Stimulated activated CD4-positive, alpha-beta T cell treated with anti-CD3 and anti-CD28 coated beads, Interleukin-4, amount 100 ng/mL, for 24 hours (primary cell): ENCODE measurements around the gene MAP2K6.
"Not testable (repeated sequence)": the region's sequence is repeated elsewhere in the genome, so short reads cannot be mapped to it uniquely, and the experiment has no call there.

Experiments
- DNase-seq: peaks from one replicate; pipeline ENCODE4 v3.0.0-alpha.2; 2020

Gene MAP2K6

DNA sequence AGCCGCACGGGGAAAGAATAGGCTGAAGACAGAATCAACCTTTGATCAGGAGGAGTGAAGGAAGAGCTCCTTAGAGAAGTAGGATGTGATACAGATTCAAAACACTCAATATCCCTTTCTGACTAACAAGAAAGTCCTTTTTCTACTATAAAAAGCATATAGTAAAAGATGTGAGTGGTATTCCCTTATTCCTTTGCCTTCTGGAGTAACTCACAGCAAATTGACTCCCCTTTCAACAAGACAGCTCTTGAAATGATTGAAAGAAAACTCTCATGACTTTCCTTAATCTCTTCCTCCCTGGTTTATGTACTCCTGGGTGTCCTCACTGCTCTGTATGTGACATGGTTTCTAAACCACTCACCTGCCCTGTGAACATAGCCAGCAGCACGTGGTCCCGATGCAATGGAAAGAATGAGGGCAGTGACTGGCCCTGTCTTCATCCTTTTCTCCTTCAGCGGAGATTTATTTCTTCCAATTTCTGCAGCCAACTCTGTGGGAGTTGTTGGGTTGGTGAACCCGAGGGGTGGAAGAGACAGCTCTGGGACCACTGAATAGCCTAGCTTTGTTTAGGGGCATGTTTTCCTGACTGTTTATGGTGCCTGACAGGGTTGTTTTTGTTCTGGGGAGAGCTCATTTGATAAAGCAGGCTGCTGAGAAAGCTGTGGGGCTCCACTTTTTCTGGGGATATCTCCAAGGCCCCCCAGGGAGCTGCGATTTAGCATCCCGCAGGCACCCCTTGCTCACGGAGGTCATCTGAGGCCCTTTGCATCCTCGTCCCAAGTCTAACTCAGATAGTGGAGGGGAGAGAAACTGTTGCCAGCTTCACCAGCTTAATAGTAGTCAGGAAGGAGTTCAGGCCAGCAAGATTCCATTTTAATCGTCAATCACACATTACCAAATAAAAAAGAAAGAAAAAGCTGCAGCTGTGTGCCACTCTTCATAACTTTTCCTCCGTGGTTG, 46.7 kb downstream of the MAP2K6 start:
- no peak for DNase-seq

- DNase-seq: no peak
Observed at GRCh38 chr17:69461951-69462369, 47.5 kb downstream of the MAP2K6 start.

DNA sequence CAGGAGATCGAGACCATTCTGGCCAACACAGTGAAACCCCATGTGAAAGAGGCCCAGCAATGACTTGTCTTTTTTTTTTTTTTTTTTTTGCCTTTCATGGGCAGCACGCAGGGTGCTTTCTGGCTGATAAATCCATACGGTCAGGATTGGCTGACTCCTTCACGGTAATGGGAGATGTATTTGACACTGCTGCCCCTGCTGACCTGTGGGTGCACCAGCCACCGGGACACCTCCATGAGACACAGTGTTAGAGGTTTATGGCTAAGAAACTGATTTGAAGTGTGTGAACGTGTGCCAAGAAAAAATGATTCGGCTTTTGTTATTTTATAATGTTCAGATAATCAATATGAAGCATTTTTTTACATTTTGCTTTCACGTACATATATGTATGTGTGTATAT, 48.4 kb downstream of the MAP2K6 start:
- DNase-seq: no peak

GRCh38 chr17:69466451-69466850, 52.0 kb downstream of the MAP2K6 start:
- no peak for DNase-seq

DNA sequence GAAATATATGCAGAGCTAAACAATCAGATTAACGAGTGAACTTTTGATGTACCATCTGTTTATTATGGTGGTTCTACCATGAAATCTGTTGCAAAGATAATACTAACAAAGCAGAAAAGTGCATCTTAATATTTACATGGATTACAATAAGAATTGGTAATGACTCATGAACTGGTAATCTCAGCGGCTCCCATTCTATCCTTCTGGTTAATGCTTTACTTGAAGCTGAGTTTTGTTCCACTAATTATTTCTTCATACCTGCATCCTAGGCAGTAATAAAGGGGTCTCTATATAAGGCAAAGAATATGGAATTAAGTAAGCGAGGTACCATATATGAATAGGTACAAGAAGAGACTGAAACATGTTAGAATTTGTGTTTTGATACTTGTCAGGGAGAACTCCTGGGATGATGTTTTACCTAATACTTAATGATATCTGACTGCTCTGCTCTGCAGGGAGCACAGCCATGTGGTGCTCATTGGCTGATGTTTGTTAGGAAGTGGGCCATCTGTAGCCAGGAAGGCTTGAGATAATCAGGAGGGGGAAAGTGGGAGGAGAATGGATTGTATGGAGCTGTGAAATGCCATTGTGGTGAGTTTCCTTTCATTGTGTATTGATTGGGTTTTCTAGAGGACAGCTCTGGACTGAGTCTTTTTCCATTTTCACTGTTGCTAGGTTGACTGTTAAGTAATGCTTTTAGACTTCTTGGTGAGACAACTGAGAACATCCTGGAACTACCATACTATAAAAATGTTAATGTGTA, 52.6 kb downstream of the MAP2K6 start:
- no peak for DNase-seq

- no peak for DNase-seq
Observed at GRCh38 chr17:69468207-69468606, 53.7 kb downstream of the MAP2K6 start.

- DNase-seq: no peak
Observed at GRCh38 chr17:69470702-69471101, 56.2 kb downstream of the MAP2K6 start.

DNA sequence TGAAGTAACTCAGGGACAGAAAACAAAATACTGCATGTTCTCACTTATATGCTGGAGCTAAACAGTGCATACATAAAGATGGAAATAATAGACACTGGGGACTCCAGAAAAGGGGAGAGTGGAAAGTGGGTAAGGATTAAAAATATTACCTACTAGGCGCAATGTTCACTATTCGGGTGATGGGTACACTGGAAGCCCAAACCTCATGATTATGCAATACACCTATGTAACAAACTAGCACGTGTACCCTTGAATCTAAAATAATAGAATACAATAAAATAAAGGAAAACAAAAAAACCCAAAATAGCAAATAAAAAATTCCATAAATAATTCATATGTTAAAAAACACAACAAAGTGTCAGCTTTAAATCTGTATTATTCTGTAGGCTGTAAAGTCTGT, 56.9 kb downstream of the MAP2K6 start:
- DNase-seq: no peak

GRCh38 chr17:69473841-69474831, 59.6 kb downstream of the MAP2K6 start:
- DNase-seq: no peak

DNA sequence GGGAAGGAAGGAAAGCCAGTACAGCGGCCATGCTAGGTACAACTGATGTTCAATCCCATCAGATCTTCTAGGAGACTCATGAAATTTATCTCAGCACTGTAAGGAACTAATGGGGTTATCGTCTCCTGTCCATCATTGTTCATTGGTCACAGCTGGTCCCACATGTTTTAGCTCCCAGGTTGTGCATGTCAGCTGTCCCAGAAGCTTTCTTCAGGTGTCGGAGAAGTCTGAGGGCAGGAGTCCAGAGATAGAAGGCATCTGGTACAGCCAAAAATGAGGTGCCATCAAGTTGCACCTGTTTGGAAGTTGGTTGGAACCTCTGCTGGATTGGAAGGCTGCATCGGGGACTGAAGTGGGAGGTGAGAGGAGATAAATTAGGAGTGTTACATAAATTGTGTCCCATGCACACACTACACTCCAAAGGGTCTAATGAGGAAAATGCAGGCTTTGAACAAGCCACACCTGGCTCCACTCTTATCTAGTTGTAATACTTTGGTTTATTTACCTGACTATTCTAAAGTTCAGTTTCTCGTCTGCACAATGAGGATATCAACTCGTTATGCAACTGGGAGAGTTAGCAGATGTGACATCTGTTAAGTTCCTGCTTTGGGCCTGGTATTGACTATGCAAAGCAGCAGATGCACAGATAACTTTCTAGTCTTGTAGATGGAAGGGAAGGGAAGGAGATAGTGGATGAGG, 62.9 kb downstream of the MAP2K6 start:
- no peak for DNase-seq

DNA sequence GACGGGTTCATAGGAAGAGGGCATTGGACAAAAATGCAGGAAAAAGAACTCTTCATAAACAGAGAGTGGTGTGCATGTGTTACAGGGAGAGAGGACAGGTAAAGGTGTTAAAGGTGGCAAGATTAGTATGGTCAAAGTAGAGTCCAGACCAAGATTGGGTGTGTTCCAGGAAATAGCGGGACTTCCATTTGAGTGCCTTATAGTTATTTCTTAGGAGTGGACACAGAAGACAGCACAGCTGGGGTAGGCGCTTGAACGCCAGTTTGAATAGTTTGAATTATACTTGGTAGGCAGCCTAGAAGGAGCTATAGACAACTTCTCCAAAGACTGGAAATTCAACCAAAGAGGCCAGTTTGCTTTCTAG, 63.4 kb downstream of the MAP2K6 start:
- DNase-seq: no peak

DNA sequence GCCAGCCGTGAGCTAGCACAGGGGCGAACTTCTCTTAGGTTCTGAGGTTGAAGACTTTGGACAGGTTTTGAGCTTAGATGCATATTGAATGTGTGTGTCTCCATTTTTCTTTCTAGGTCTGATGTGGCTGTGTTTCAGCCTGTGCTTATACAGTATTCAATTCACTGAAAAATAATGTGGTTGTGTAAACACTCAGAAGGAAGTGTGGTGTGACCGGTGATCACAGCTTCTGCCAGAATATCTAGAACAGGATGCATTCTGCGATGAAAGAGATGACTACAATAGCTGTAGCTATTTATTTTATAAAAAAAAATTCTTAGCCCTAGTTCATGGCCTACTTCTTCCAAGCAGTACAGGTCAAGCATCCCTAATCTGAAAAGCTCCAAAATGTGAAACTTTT, 64.4 kb downstream of the MAP2K6 start:
- DNase-seq: no peak

DNA sequence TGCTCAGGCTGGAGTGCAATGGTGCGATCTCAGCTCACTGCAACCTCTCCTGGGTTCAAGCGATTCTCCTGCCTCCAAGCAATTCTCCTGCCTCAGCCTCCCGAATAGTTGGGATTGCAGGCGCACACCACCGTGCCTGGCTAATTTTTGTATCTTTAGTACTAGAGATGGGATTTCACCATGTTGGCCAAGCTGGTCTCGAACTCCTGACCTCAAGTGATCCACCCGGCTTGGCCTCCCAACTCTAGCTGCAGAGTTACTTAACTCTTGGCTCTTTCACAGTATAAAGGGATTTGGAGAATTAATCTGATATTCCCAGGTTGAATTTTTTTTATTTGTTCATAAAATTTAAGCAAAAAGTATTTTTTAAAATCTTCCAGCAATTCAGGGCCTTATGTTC, 65.3 kb downstream of the MAP2K6 start:
- not testable (repeated sequence) for DNase-seq

- no peak for DNase-seq
Observed at GRCh38 chr17:69480245-69480644, 65.7 kb downstream of the MAP2K6 start.

GRCh38 chr17:69485251-69485661, 70.8 kb downstream of the MAP2K6 start:
- DNase-seq: no peak

DNA sequence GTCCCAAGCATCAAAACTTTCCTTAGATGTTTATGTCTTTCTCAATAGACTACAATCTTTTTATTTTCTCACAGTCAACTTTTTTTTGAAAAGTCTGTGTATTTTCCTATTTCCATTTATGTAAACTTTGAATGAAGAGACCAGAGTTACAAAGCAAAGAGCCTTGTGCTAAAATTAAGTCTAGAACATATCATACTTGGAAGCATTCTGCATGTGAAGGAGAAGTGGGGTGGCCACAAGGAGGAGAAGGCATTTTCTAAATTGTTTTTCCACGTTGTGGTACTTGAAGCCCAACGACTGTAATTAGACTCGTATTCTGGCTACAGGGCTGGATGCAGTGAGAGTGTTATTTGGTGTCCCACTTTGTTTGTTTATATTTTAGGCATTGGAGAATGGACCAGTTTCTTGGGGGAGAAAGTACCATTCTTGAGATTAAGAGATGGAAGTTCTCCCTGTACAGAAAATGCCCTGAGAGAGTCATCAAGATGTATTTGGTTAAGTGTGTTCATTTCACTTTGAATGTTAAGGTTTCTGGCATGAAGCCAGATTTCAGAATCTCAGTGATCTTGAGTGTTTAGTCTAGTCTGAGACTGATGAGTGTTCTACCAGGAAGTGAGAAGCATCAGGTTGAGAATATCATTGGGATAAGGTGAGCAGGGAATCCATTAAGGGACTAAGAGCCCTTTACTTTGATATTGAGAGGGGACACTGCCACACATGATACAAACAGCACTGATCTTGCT, 71.6 kb downstream of the MAP2K6 start:
- DNase-seq: no peak

DNA sequence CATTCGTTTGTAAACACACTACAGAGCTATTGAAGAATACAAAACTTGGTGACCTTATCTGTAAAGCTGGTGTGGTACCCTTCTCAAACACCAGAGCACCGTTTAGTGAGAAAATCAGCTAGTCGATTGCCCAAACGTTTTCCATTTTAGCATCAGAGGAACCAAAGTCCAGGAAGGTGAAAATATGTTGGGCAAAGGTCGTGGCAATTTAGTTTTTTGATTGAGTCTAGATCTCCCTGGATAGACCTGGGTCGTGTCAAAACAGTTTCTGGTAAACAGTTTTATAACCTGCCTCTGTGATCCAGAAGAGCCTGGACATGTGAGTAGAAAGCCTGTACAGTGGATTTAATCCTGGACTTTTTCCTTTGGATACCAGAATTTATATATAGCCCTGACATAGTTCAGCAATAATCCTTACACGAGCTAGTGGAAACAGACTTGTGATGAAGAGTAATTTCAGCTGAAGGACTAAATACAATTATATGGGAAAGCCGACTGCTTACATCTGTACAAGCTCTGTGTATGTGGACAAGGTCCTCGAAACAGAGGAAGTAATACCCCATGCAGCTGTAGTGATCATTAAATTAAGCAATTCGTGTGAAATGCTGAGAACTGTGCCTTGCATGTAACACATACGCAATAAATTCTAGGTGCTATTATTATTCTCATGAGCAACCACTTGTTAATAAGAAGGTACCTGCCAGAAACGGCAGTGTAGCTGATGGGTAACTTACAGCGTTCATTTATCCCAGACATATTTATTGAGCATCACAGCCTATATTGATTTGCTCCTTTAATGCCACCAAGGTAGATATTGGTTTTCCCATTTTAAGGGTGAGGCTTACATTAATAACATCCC, 72.5 kb downstream of the MAP2K6 start:
- no peak for DNase-seq

DNA sequence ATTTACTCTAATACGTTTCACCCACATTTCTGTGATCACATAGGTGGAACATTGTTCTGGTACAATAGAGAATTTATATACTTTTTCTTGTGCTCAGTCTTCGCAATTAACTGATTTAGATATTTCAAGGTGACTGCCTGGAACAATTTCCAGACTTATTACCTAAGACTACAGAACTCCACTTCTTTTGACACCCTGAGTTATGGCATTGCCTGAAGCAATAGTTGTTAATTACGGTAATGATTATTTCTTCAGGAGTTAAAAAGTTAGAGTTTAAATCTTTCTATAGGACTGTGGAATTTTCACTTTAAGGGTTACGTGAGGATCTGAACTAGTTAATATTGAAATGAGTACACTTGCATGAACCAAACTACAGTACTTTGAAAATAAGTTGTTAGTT, 74.8 kb downstream of the MAP2K6 start:
- DNase-seq: no peak

GRCh38 chr17:69492410-69493071, 78.0 kb downstream of the MAP2K6 start:
- no peak for DNase-seq

- DNase-seq: no peak
Observed at GRCh38 chr17:69495787-69496186, 81.3 kb downstream of the MAP2K6 start.
